ENCODE data around the gene POLR1F.
A peak's percentile ranks its signal among the peaks of the same experiment; 100 is the strongest.
"Not testable (repeated sequence)": the region's sequence is repeated elsewhere in the genome, so short reads cannot be mapped to it uniquely, and the experiment has no call there.

POLR1F gene, protein sequence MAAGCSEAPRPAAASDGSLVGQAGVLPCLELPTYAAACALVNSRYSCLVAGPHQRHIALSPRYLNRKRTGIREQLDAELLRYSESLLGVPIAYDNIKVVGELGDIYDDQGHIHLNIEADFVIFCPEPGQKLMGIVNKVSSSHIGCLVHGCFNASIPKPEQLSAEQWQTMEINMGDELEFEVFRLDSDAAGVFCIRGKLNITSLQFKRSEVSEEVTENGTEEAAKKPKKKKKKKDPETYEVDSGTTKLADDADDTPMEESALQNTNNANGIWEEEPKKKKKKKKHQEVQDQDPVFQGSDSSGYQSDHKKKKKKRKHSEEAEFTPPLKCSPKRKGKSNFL

DNA sequence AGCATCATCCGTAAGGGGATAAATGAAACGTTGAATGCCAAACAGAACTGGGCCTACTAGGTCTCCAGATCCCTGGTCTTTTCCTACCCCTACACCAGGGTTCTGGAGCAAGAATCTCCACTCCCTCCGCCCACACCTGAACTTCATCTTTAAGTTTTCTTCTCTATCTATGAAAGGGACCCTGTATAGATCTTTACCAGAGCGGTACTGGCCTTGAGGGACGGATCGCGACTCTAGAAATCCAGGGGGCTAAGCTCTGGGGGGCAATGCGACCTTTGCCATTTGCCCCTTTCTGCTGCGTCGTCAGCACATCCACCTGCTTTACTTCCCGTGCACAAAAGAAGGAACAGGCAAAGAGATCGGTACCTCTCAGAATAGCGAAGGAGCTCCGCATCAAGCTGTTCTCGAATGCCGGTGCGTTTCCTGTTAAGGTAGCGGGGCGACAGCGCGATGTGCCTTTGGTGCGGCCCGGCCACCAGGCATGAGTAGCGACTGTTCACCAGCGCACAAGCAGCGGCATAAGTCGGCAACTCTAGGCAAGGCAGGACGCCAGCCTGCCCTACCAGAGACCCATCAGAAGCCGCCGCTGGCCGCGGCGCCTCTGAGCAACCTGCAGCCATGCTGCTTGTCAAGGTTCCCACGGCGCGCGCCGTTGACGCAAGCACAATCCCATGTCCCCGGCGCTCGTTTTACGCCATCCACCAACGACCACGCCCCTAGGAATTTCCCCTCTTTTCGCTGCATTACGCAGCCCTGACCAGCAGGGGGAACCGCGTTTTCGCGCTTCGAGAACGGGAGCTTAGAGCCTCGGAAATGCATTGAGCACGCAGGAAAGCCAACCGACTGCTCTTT, at the start of gene POLR1F:
Gene POLR1F, minus strand, starts transcription at position 641 of the 852 bp plus-strand sequence. Its CDS starts 21 bp downstream, at position 620.
- DNase-seq = peak; percentile 87

DNA sequence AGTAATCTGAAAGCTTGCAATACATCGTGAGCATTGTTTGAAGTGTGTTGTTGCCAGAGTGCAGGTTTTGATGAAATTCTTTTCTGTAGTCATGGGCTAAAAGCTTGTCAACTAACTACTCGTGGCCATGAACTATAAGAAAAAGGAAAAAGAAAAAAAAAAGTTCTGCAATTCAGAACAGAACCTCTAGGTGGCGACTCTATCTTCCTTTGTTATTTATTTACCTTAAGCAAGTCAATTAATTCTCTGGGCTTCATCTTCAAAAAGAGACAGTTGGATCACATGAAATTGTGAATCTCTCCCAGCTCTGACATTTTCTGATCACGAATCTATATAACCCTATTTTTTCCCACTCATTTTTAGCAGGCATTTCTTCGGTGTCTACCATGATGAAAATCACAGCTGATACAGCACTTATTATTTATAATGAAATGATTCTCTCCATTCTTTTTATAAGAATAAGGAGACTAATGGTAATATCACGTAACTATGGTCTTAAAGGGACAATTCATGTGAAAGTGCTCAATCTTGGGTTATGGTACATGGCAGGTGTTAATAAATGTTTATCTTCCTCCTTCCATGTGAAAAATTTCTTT, 45.8 kb upstream of the POLR1F start:
- DNase-seq = peak; percentile 67

DNA sequence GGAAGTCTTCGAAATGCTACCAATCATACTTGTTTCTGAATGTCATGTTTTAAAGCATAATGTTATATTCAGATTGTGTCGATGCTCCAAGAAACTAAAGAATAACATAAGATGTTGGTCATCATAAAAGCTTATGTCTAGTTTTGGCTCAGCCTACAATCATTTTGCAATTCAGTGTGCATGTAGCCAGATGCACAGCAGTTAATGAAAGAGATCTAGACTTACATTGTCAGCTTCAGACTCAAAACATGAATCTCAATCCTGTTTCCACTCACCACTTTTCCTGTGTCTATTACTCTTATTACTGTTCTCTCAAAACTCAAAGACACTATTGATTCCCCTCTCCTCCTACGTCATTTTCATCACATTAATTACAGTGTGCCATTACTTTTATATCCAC, 43.2 kb upstream of the POLR1F start:
- DNase-seq = no peak

DNA sequence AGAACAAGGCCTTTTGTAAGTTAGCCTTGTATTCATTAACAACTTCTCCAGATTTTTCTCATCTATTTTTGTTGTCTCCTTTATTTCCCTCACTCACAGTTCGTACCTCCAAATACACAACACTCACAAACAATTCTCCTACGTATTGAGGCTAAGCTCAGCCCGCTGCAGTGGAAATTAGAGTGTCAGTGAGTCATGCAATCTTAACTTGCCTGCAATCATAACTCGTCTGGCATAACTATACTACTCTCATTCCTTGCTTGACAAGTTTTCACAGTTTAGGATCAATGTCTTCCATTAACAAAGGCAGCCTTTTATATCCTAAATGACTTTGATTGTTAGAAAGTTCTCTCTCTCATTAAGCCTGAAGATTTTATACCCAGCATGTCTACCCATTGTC, 40.8 kb upstream of the POLR1F start:
- no peak for DNase-seq

DNA sequence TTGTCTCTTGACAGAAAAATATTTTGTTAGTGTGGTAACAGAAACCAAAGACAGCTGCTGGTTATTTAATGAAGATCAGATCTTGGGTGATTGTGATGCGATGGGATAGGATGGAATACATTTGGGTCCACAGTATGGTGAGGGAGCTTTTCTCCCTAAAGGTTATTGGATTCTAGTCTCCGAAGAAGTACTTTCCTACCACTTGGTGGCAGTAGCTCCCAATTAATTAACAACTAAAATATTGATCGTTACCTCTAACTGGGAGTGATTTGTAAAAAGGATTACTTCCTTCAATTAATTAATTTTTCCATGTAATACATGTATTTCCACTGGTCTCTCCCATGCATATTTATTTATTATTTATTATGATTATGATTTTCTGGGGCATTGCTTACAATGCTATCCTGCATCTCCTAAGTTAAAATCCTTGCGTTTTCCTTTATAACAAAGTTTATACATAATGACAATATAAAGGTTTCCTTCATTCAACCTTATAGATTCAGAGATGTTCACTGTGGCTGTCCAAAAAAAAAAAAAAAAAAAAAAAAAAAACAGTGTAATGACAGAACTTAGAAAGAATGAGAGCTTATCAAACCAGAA, 39.0 kb upstream of the POLR1F start:
- DNase-seq = peak; percentile 30

DNA sequence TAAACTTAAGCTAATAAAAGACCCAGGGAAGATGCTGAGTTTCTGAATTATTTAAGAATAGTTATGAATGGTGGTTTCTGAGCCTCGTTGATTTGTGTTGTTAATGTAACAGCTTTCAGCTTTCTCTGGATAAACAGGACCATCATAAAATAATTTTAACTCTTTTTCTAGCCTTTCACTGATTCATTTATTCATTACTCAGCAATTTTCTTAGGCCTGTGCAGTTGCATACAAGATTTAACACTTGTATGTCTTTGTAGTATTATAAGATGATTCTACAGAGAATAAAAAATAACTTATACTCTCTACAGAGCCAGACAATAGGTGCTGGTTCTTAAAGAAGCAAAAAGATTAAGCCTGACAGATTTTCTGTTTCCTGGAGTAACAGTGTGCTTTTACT, 35.2 kb upstream of the POLR1F start:
- DNase-seq = no peak

DNA sequence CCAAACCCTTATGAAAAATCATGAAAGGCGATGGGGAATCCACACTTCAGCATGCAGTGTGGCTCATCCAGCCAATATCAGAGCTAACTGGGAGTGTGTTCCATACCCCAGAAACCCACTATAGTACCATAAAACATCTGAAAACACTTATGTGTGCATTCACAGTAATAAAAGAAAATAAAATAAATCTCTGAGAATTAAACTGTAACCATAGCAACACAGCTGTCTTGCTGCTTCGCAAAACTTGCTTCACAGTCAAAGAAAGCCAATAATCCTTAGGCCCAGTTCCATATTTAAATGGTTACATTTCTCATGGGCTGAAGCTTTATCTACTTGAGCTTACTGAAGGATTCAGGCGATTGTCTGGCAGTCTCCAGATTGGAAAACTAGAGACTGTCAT, 19.9 kb upstream of the POLR1F start:
- no peak for DNase-seq

DNA sequence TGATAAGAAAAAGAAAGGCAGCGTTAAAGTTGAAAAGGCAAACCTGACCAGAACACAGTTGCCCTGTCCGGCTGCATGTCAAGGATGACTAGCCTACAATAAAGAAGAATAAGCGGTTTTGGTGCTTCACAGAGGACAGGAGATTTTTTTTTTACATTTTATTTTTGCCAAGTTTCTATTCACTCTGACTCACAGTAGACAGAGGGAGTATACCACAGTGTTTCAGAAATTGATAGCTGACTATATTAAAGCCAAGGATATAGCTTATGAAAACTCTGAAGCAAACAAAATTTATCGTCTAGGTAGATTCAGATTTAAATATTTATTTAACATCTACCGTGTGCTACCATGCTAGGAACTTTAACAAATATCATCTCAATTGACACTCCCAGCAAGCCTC, 16.9 kb upstream of the POLR1F start:
- no peak for DNase-seq

DNA sequence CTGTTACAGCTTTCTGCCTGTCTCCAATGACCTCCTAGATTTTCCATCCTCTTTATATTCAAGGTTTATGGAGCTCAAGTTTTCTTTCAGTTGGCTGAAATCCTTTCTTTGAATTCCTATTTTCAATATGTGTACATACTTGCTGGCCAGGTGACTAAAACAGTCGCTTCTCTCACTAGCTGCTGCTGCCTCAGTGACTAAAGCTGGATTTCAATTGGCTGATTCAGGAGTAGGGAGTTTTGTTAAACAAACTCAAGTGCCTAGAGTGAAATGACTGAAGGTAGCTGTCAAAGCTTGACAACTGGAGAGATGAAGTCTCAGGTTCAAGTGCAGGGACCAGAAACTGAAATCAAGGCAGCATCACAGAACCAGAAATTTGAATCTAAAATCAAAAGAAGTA, 6.7 kb upstream of the POLR1F start:
- DNase-seq = no peak

DNA sequence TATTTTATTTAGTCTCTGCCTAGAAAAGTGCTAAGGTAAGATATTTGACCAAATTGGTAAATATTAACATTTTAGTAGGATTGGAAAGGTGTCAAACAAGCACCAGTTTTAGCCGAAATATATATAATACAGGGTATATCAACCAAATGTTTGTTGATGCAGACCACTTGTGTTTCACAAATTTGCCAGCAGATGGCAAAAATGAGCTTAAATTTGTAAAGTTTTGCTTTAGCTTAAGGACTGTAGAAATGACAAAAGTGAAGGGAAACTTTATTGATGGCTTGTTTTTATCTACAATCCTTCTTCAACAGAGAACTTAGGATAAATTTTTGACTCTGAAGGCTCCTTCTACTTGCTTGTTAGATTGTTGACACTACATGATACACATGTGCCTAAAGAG, 4.8 kb upstream of the POLR1F start:
- DNase-seq = no peak

DNA sequence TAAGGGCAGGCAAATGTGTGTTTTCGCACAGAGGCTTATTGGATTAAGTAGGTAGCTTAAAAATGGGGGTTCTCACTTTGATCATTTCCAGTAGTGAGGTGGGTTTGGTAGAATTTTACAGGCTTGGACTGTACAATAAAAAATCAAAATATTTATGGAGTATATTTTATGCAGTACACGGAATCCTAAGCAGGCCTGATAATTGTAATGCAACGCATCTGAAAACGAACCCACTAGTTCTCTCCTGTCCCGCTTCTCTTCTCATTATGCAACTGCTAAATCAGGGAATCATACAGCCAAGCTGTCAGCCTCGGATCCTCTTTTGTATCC, 377 bp upstream of the POLR1F start:
- DNase-seq = no peak

DNA sequence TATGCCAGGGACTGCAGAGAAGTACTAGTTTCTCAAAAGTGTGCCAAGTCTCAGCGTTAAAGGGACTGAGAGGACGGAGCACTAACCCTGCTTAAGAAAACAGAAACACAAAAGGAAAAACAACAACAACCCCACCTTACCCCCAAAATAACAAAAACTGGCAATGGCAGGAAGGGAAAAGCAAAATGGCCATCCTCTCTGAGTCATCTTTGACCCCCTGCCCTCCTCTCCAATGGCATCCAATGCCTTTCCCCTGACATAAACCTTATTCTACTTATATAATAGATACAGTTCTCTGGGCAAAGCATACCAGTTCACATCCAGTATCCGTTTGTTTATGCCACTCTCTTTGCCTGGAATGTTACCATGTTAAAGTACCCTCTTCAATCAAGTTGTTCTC, 1.6 kb downstream of the POLR1F start:
- no peak for DNase-seq

DNA sequence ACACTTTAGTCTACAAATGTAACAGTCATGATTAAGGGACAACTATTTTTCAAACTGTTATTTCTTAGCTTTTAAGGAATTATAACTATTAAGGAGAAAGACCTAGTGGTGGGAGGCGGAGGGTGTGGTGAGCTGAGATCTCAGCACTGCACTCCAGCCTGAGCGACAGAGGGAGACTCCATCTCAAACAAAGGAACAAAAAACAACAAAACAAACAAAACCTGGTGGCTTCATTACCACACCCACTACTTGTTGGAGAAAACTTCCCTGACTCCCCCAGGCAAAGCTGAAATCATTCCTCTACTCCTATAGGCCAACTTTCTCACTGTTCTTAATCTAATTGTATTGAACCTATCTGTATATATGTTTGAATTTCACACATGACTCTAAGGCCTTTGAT, 3.2 kb downstream of the POLR1F start:
- no peak for DNase-seq

DNA sequence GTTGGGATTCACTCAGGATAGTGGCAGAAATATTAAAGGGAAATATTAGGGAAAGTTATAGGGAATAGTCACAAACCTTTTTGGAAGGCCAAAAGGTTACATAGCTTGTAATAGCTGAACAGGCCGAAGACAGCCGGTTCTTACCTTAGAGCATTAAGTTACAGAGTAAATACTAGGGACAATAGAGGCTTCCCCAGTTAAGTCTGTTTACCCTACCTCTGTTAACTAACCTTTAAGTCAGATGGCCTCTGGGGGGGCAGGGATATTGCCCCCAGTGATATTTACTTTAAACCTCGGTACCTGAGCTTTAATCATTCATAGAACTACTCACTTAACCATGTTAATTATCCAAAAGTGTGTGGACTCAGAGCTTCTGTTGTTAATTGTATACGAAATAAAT, 7.4 kb downstream of the POLR1F start:
- peak; percentile 42 for DNase-seq

DNA sequence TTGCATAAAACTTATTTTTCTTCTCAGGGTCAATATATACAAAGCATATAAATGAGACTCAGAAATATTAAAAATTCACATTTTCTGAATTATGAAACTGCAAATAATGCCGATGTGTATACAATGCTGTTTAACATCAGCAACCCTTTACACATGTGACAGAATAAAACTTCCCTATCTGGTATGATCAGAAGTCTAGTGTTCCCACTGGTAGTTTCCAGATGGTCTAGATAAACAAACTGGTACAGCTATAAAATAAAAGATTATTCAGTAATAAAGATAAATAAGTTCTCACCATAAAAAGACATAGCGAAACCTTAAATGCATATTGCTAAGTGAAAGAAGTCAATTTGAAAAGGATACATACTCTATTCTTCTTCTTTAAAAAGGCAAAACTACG, 7.9 kb downstream of the POLR1F start:
- DNase-seq = no peak

DNA sequence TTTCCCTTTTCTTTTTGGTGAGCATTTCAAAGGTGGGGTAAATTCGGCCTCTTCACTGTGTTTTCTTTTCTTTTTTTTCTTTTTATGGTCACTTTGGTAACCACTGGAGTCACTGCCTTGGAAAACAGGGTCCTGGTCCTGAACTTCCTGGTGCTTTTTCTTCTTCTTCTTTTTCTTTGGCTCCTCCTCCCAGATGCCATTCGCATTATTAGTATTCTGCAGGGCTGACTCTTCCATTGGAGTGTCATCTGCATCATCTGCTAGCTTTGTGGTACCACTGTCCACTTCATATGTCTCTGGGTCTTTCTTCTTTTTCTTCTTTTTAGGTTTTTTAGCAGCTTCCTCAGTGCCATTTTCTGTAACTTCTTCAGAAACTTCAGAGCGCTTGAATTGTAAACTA, 10.5 kb downstream of the POLR1F start:
- DNase-seq = no peak

DNA sequence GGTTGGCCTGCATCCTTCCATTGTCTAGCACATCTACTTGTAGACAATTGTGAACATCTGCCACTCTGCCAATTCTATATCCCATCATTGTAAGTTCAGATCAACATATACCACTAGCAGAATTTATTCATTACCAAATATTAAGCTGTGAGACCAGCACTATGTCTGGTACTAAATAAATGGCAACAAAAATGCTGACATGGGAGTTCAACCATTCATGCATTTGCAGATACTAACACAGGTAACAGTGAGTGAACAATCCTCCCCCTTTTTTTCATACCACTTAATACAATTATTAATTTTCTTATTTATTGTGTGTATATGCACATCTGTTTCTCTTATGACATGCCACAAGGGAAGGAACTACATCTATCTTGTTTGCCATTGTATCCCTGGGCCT, 11.9 kb downstream of the POLR1F start:
- no peak for DNase-seq

DNA sequence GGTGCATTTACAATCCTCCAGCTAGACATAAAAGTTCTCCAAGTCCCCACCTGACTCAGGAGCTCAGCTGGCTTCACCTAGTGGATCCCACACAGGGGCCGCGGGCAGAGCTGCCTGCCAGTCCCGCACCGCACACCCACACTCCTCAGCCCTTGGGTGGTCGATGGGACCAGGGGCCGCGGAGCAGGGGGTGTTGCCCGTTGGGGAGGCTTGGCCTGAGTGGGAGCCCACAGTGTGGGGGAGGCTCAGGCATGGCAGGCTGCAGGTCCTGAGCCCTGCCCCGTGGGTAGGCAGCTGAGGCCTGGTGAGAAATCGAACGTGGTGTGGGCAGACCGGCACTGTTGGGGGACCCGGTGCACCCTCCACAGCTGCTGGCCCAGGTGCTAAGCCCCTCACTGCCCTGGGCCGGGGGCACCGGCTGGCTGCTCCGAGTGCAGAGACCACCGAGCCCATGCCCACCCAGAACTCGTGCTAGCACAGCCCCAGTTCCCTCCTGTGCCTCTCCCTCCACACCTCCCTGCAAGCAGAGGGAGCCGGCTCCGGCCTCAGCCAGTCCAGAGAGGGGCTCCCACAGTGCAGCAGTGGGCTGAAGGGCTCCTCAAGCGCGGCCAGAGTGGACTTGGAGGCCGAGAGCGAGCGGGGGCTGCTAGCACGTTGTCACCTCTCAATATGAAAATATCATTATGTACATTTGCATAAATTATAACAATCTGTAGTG, 16.6 kb downstream of the POLR1F start:
- no peak for DNase-seq

DNA sequence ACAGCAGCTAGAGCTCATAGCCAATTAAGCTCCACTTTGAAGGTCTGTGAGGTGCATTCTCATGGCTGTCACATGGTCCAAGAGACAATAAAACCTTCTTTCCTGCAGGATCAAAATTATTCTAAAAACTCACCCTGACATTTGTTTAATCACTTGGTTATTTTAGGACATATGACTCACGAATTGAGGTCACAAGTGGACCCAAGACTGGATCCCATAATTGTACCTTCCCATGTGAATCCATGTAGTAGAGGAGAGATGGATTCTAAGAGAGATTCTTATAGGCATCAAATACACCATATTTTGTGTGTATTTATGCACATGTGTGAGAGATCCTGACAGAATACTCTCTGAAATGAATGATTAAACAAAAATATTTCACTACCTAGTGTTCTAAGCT, 18.1 kb downstream of the POLR1F start:
- DNase-seq = no peak

DNA sequence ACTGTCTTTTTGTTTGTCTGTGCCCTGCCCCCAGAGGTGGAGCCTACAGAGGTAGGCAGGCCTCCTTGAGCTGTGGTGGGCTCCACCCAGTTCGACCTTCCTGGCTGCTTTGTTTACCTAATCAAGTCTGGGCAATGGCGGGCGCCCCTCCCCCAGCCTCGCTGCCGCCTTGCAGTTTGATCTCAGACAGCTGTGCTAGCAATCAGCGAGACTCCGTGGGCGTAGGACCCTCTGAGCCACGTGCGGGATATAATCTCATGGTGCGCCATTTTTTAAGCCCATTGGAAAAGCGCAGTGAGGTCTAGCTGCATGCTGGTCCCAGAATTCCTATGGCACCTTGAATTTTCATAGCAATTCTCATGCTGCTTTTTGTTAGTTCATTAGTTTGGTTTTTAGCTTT, 19.7 kb downstream of the POLR1F start:
- not testable (repeated sequence) for DNase-seq

DNA sequence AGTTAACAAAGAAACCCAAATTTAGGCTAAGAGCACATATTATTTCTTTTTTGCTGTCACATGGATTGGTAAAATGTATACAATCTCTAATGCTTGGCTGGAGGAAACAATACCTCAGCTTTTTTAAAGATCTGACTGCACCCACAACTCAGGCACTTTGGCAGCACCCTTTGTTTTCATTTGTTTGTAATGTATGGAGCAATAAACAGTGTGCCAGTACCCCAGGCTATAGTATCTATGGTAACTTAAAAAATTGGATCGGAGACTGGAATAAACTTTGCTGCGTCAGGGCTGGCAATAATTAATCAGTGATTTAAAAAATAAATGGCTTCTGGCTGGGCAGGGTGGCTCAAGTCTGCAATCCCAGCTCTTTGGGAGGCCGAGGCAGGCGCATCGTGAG, 27.2 kb downstream of the POLR1F start:
- DNase-seq = no peak

DNA sequence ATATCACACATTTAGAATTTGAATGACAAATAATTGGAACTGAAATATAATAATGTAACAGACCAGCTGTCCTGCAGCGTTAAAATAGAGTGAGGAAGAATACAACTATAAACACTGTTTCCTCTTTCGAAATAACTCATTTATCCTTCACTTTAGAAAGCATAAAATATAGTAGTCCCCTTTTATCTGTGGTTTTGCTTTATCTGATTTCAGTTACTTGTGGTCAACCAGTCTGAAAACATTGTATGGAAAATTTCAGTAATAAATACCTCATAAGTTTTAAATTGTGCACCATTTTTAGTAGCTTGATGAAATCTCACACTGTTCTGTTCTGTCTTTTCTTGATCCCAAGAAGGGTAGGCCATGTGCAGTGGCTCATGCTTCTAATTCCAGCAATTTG, 31.7 kb downstream of the POLR1F start:
- no peak for DNase-seq

DNA sequence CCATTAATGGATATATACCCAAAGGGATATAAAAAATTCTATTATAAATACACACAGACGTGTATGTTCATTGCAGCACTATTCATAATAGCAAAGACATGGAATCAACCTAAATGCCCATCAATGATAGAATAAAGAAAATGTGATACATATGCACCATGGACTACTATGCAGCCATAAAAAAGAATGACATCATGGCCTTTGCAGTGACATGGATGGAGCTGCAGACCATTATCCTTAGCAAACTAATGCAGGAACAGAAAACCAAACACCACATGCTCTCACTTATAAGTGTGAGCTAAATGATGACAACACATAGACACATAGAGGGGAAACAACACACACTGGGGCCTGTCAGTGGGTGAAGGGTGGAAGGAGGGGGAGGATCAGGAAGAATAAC, 33.0 kb downstream of the POLR1F start:
- no peak for DNase-seq

Measured in NCI-H2029 treated with DMSO at 0.1 percent for 48 hours (cell line).